Lung (tissue), 12 donors: ENCODE data around the gene LRP3. TPM values are rescaled to one million over a fixed set of nuclear protein-coding genes. Genes with fewer than 3 reads are reported as not detected.

Experiments used
- ATAC-seq: fragments of 200-7000 bp; cut with Tn5 transposase; one replicate; pipeline ENCODE4 v1.9.1; 2020; ENCODE audit warnings: moderate number of reproducible peaks; ENCODE audit not compliant: insufficient read depth, low FRiP score
- DNase-seq, 3 donors: peaks; one replicate each; pipeline ENCODE4 v3.0.0-alpha.2; 2013 to 2017
- H3K27ac ChIP-seq, 2 donors: one replicate each; pipeline ENCODE4 v1.5.1; 2013; ENCODE audit warnings: mild to moderate bottlenecking in 2 of 2, moderate library complexity in 2 of 2, control low read depth in 1 of 2, inconsistent platforms in 1 of 2, low read depth in 1 of 2, low read length in 1 of 2
- H3K27me3 ChIP-seq, 3 donors: one replicate each; pipeline ENCODE4 v1.5.1; 2013; ENCODE audit warnings: low read length in 2 of 3; ENCODE audit not compliant: control insufficient read depth in 3 of 3, insufficient read depth in 3 of 3
- H3K36me3 ChIP-seq, 4 donors: one replicate each; pipeline ENCODE4 v1.5.1; 2013; ENCODE audit warnings: low read length in 4 of 4, mild to moderate bottlenecking in 1 of 4, moderate library complexity in 1 of 4; ENCODE audit not compliant: control insufficient read depth in 4 of 4, insufficient read depth in 4 of 4
- H3K4me1 ChIP-seq, 5 donors: one replicate each; pipeline ENCODE4 v1.5.1; 2013; ENCODE audit warnings: low read length in 5 of 5, mild to moderate bottlenecking in 2 of 5, moderate library complexity in 1 of 5; ENCODE audit not compliant: control insufficient read depth in 5 of 5, insufficient read depth in 5 of 5
- H3K4me3 ChIP-seq: one replicate; pipeline ENCODE4 v1.5.1; 2013; ENCODE audit warnings: mild to moderate bottlenecking, control low read depth, moderate library complexity
- H3K9ac ChIP-seq, 2 donors: one replicate each; pipeline ENCODE4 v1.5.1; 2013; ENCODE audit warnings: low read length in 2 of 2, control low read depth in 1 of 2; ENCODE audit not compliant: insufficient read depth in 1 of 2
- H3K9me3 ChIP-seq, 4 donors: one replicate each; pipeline ENCODE4 v1.5.1; 2013; ENCODE audit warnings: low read length in 3 of 4, mild to moderate bottlenecking in 1 of 4, moderate library complexity in 1 of 4; ENCODE audit not compliant: control insufficient read depth in 4 of 4, insufficient read depth in 3 of 4
- CTCF ChIP-seq: IDR thresholded peaks from 2 replicates; pipeline ENCODE4 v1.5.1; 2012; ENCODE audit warnings: mild to moderate bottlenecking; ENCODE audit errors: control extremely low read depth, extremely low read depth
- WGBS, 2 donors: extraction: QIAGEN DNeasy Blood & Tissue Kit; methylation state at CpG; one replicate each; pipeline ENCODE4 v1.1.7; 2013; 5-methylcytosine and 5-hydroxymethylcytosine counted together
- polyA plus RNA-seq, 2 donors: library from polyadenylated mRNA; stranded (reverse); fragments of 200-250 nt; gene quantifications; one replicate each; pipeline ENCODE4 v1.2.1, GENCODE V29; 2013
- total RNA-seq, 2 donors: library from RNA; depleted of rRNA in 1 of 2; stranded (reverse); fragments of >200 nt in 1 of 2; gene quantifications; one replicate each; pipeline ENCODE4 v1.2.1, GENCODE V29; 2014 to 2021
- donor health status: control.
- donor health status: control.
- donor health status: Bipolar disorder and iron deficiency.
- donor health status: healthy.
- donor health status: DM: yes; HTN: yes; CAD: no.

LRP3 gene
- total and polyA plus RNA-seq, 4 donors: 10.6 to 18.2 (median 14.6) TPM

GRCh38 chr19:33201473-33201872 is 7.3 kb downstream of the LRP3 start:
- no peaks in the 10 kb centered on the region for H3K9me3 ChIP-seq
- H3K27ac ChIP-seq: no peak overlapping the region
- peaks cover 0 to 33% (median 12%) of the 10 kb centered on the region in 4 donors for H3K36me3 ChIP-seq
- no peak overlapping the region for H3K9ac ChIP-seq
- no peak for DNase-seq
- no peak overlapping the region for H3K4me3 ChIP-seq
- H3K4me1 ChIP-seq: no peaks in the 10 kb centered on the region
- H3K27me3 ChIP-seq: no peaks in the 10 kb centered on the region
- ATAC-seq: no peak
- TF ChIP-seq CTCF: no peak
- 81 to 88% methylated on average over 6 of the region's 6 CpGs for WGBS, 2 donors

- Histone ChIP-seq H3K4me1 (no peaks in the 10 kb centered on the region), H3K9me3 (no peaks in the 10 kb centered on the region), H3K9ac (no peak overlapping the region), H3K27me3 (no peaks in the 10 kb centered on the region), H3K36me3 (peaks cover 0 to 33% (median 11%) of the 10 kb centered on the region in 4 donors), H3K27ac (no peak overlapping the region), H3K4me3 (no peak overlapping the region)
- DNase-seq: no peak
- no peak for TF ChIP-seq CTCF
- no peak for ATAC-seq
- 97% methylated on average over 15 of the region's 15 CpGs for WGBS, 2 donors
These were observed 7.9 kb downstream of the LRP3 start for GRCh38 chr19:33201886-33202545.

- Histone ChIP-seq H3K9ac (no peak overlapping the region), H3K4me3 (no peak overlapping the region), H3K4me1 (no peaks in the 10 kb centered on the region), H3K27me3 (no peaks in the 10 kb centered on the region), H3K36me3 (peaks cover 0 to 26% (median 10%) of the 10 kb centered on the region in 4 donors), H3K9me3 (no peaks in the 10 kb centered on the region), H3K27ac (no peak overlapping the region)
- TF ChIP-seq CTCF: no peak
- no peak for DNase-seq
- WGBS, 2 donors: 92 to 93% methylated on average over 27 of the region's 27 CpGs
- no peak for ATAC-seq
These were observed 8.7 kb downstream of the LRP3 start for GRCh38 chr19:33202546-33203507.
